ENCODE results near the gene SLC14A1.

Gene SLC14A1

GRCh38 chr18:45723567-45724355, at the start of gene SLC14A1:
Gene SLC14A1 (plus strand): TSS chr18:45724181. CDS start chr18:45730321, 6,140 bp downstream.
- no peak for TF ChIP-seq CTCF (conservative IDR thresholded peaks at IDR 0.05; ENCODE audit: low read depth, low read length)
- H3K4me3 ChIP-seq (ENCODE audit: low read depth, low read length) = no peak within 1 kb of the TSS
- DNase-seq (ENCODE audit: low read depth) = no peak

GRCh38 chr18:45677276-45677807, 46.6 kb upstream of the SLC14A1 start:
- H3K4me3 ChIP-seq (ENCODE audit: low read depth, low read length) = no peak overlapping the region
- TF ChIP-seq CTCF (conservative IDR thresholded peaks at IDR 0.05; ENCODE audit: low read depth, low read length) = no peak
- DNase-seq (ENCODE audit: low read depth) = no peak

DNA sequence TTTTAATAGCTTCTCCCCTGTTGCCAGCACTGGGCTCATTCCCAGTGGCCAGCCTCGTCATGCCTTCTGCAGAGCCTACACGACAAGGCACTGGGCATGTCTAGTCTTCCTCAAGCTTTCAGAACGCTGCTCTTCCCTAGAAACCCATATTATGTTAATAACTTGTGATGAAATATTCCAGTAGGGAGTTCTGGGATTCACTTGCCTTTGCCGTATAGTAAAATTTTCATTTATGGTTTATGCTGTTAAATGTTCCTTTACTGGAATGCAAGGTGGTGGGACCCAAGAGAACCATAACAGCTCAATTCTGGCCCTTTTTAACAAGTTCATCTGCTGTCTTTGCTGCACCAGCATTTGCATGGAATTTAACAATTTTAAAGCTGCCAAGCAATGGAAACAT, 45.5 kb upstream of the SLC14A1 start:
- DNase-seq (ENCODE audit: low read depth) = no peak
- H3K4me3 ChIP-seq (ENCODE audit: low read depth, low read length) = no peak overlapping the region
- no peak for TF ChIP-seq CTCF (conservative IDR thresholded peaks at IDR 0.05; ENCODE audit: low read depth, low read length)

DNA sequence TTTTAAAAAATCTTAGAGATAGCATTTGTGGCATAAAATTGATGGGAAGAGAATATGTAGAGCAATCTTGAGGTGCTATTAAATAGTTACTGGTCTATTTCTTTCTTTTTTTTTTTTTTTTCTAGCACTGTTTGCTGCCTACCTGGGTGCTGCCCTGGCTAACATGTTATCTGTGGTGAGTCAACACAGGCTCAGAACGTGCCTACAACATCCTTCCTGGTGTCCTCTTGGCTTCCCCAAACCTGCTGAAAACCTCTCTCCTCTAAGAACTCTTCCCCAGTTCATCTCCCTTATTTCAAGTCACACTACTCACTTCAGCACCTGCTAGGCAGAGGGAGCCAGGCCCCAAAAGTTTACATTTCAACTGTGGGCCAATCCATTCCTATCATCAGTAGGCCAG, 45.1 kb upstream of the SLC14A1 start:
- H3K4me3 ChIP-seq (ENCODE audit: low read depth, low read length) = no peak overlapping the region
- no peak for DNase-seq (ENCODE audit: low read depth)
- no peak for TF ChIP-seq CTCF (conservative IDR thresholded peaks at IDR 0.05; ENCODE audit: low read depth, low read length)

- TF ChIP-seq CTCF (conservative IDR thresholded peaks at IDR 0.05; ENCODE audit: low read depth, low read length) = no peak
- no peak for DNase-seq (ENCODE audit: low read depth)
- H3K4me3 ChIP-seq (ENCODE audit: low read depth, low read length) = no peak overlapping the region
Observed at GRCh38 chr18:45680066-45680690, 43.8 kb upstream of the SLC14A1 start.

GRCh38 chr18:45682181-45682580, 41.8 kb upstream of the SLC14A1 start:
- TF ChIP-seq CTCF (conservative IDR thresholded peaks at IDR 0.05; ENCODE audit: low read depth, low read length) = no peak
- DNase-seq (ENCODE audit: low read depth) = no peak
- no peak overlapping the region for H3K4me3 ChIP-seq (ENCODE audit: low read depth, low read length)

Measured in choroid plexus epithelial cell (primary cell).